Thoracic aorta (tissue), 2 donors: ENCODE data around the gene TES. TPM values are rescaled to one million over a fixed set of nuclear protein-coding genes. Genes with fewer than 3 reads are reported as not detected.
A peak's percentile ranks its signal among the peaks of the same experiment; 100 is the strongest.

Source experiments
- ATAC-seq: fragments of 150-250 bp; one replicate; pipeline ENCODE4 v1.8.0; 2017; ENCODE audit warnings: low read depth; ENCODE audit not compliant: insufficient number of reproducible peaks, low FRiP score
- DNase-seq: peaks from one replicate; pipeline ENCODE4 v3.0.0-alpha.2; 2020; ENCODE audit warnings: low spot score
- H3K27ac ChIP-seq, 2 donors: fragments of 200-600 bp; sonication (generic); 1 replicate in 1 of 2; 2 replicates in 1 of 2; pipeline ENCODE4 v1.5.1; 2016; ENCODE audit warnings: mild to moderate bottlenecking in 2 of 2, moderate library complexity in 2 of 2
- H3K27me3 ChIP-seq: fragments of 200-600 bp; sonication (generic); replicated peaks from 2 replicates; pipeline ENCODE4 v1.6.0; 2016; ENCODE audit warnings: mild to moderate bottlenecking; ENCODE audit not compliant: insufficient read depth
- H3K36me3 ChIP-seq: fragments of 200-600 bp; sonication (generic); one replicate; pipeline ENCODE4 v1.5.1; 2016
- H3K4me1 ChIP-seq, 2 donors: fragments of 200-600 bp; sonication (generic); 1 replicate in 1 of 2; 2 replicates in 1 of 2; pipeline versions ENCODE4 v1.5.1 to v1.6.0; 2016; ENCODE audit warnings: low read depth in 2 of 2, mild to moderate bottlenecking in 1 of 2; ENCODE audit not compliant: control insufficient read depth in 1 of 2
- H3K4me3 ChIP-seq: fragments of 200-600 bp; sonication (generic); 2 replicates; pipeline ENCODE4 v1.5.1; 2016; ENCODE audit warnings: mild to moderate bottlenecking
- H3K9me3 ChIP-seq: fragments of 200-600 bp; sonication (generic); 2 replicates; pipeline ENCODE4 v1.5.1; 2016
- total RNA-seq, 2 donors: library from RNA; depleted of rRNA; stranded (reverse); fragments of >200 nt; gene quantifications; one replicate each; pipeline versions ENCODE4 v1.1.0 to v1.2.3, GENCODE V29; 2016
- TF ChIP-seq, protein P1 (sequence below): fragments of 200-600 bp; sonication (generic); IDR thresholded peaks from one replicate; pipeline ENCODE4 v1.5.1; 2019; ENCODE audit warnings: antibody characterized with exemption

The TES gene
- total RNA-seq, 2 donors from 2014 or later: 186 to 215 TPM

DNA sequence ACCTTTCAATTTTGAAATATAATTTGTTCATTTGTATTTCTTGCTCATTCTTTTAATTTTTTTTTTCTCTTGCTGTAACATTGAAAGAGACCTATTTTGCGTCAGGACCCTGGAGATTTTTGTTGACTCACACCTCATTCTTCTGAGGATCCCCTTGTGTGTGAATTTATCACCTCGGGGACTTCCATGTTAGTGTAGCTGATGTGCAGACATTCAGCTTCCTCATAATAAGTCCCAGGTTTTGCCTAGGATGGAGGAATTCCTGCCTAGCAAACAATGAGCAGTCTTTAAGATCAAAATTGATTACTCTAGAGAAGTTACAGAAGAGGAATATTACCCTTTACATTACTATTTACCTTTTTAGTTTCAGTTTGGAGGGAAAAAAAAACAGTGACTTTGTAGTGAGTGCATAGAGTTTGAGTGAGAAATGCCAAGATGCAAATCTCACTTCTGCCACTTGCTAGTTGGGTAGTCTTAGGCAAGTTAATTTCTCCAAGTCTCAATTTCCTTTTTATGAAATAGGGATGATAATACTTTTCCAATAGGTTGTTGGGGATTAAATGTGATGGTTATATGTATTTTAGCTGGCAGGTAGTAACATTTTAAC is 14.3 kb downstream of the TES start:
- no peak for DNase-seq
- Histone ChIP-seq H3K4me3 (peak overlapping the region; percentile 44), H3K4me1 (peaks cover 67 to 93% of the 10 kb centered on the region in 2 donors), H3K27ac (peak overlapping the region in 1 of 2 donors; percentile 48), H3K36me3 (no peaks in the 10 kb centered on the region), H3K27me3 (no peaks in the 10 kb centered on the region), H3K9me3 (no peaks in the 10 kb centered on the region)
- TF ChIP-seq, protein P1, sequence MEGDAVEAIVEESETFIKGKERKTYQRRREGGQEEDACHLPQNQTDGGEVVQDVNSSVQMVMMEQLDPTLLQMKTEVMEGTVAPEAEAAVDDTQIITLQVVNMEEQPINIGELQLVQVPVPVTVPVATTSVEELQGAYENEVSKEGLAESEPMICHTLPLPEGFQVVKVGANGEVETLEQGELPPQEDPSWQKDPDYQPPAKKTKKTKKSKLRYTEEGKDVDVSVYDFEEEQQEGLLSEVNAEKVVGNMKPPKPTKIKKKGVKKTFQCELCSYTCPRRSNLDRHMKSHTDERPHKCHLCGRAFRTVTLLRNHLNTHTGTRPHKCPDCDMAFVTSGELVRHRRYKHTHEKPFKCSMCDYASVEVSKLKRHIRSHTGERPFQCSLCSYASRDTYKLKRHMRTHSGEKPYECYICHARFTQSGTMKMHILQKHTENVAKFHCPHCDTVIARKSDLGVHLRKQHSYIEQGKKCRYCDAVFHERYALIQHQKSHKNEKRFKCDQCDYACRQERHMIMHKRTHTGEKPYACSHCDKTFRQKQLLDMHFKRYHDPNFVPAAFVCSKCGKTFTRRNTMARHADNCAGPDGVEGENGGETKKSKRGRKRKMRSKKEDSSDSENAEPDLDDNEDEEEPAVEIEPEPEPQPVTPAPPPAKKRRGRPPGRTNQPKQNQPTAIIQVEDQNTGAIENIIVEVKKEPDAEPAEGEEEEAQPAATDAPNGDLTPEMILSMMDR: no peak
- ATAC-seq: no peak

DNA sequence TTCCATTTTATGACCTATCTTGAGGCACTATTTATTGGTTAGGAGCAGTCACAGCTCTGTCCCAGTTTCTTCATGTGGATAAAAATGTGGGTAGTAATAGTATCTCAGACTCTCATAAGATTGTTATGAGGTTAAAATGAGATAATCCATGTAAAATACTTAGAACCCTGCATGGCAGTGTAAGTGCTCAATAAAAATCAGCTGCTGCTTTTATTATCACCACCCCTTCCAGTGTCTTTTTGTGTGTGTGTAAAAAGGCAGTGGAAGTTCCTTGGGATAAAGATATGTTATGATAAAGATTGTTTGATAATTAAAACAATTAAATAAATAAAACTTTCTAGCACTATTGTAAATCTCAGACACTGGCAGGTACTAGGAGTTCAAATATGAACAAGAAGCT is 15.5 kb downstream of the TES start:
- Histone ChIP-seq H3K27me3 (no peaks in the 10 kb centered on the region), H3K9me3 (no peaks in the 10 kb centered on the region), H3K27ac (peak overlapping the region; percentile 26 to 48), H3K4me1 (peaks cover 74 to 93% of the 10 kb centered on the region in 2 donors), H3K36me3 (no peaks in the 10 kb centered on the region), H3K4me3 (no peak overlapping the region)
- DNase-seq: no peak
- TF ChIP-seq, protein P1: no peak
- no peak for ATAC-seq

- Histone ChIP-seq H3K4me1 (peaks cover 78 to 96% of the 10 kb centered on the region in 2 donors), H3K27ac (peak overlapping the region; percentile 26 to 48), H3K9me3 (no peaks in the 10 kb centered on the region), H3K4me3 (no peak overlapping the region), H3K27me3 (no peaks in the 10 kb centered on the region), H3K36me3 (no peaks in the 10 kb centered on the region)
- ATAC-seq (no peak), DNase-seq (no peak)
- TF ChIP-seq, protein P1: no peak
Observed at GRCh38 chr7:116226664-116227063, 16.3 kb downstream of the TES start.

- TF ChIP-seq, protein P1: no peak
- Histone ChIP-seq H3K36me3 (no peaks in the 10 kb centered on the region), H3K27me3 (no peaks in the 10 kb centered on the region), H3K9me3 (no peaks in the 10 kb centered on the region), H3K4me1 (peaks cover 86 to 96% of the 10 kb centered on the region in 2 donors), H3K27ac (peak overlapping the region; percentile 59 to 87), H3K4me3 (peak overlapping the region; percentile 32)
- ATAC-seq: no peak
- no peak for DNase-seq
Observed at GRCh38 chr7:116227678-116228239, 17.4 kb downstream of the TES start.

DNA sequence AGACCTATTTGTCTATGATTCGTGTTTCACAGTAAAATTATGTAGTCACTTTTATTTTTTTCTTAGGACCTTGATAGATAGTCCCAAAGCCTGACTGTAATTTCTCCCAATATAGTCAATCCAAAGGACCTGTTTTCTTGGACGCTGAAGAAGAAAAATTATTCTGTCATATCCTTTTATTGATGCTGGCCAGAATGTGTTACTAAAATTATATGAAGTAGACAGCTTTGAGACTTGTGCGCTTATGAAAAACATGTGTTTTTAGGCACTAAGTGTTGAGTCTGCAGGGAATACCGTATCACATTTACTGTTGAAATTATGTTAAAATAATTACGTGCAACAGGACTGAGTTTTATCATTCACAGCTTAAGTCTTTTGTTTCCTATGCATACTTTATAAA is 17.9 kb downstream of the TES start:
- Histone ChIP-seq H3K36me3 (no peaks in the 10 kb centered on the region), H3K9me3 (no peaks in the 10 kb centered on the region), H3K4me3 (peak overlapping the region; percentile 32), H3K4me1 (peaks cover 86 to 96% of the 10 kb centered on the region in 2 donors), H3K27me3 (no peaks in the 10 kb centered on the region), H3K27ac (peak overlapping the region; percentile 28 to 87)
- TF ChIP-seq, protein P1: no peak
- DNase-seq (no peak), ATAC-seq (no peak)
